ENCODE results near the gene JMJD8.

DNA sequence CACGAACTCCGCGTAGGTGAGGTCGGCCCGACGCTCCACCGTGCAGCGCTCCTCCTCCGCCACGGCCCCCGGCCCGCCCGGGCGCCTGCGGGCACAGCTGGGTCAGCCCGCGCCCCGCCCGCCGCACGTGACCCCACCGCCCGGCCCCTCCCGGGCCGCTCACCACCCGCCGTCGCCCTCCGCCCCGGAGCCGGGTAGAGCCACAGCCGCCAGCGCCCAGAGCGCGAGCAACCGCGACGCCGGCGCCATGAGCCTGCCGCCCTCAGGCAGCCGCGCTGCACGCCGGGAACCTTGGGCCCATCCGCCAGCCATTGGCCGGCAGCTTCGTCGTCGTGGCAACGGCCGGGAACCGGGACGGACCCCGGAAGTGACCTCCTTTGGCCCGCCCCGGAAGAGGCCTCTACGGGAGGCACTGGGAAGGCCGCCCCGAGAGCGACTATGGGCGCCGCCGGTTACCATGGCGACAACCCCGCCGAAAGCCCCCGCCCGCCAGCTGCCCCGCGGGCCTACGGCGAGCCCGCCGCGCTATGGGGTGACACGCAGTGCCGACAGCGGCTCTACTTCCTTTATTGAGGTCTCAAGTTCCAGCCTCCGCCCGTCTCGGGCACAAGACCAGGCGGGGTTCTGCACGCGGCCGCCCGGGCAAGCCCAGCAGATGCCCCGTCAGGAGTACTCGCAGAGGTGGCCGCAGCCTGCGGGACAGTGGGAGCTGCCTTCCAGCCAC, at the start of gene JMJD8:
- TF ChIP-seq, protein P1, sequence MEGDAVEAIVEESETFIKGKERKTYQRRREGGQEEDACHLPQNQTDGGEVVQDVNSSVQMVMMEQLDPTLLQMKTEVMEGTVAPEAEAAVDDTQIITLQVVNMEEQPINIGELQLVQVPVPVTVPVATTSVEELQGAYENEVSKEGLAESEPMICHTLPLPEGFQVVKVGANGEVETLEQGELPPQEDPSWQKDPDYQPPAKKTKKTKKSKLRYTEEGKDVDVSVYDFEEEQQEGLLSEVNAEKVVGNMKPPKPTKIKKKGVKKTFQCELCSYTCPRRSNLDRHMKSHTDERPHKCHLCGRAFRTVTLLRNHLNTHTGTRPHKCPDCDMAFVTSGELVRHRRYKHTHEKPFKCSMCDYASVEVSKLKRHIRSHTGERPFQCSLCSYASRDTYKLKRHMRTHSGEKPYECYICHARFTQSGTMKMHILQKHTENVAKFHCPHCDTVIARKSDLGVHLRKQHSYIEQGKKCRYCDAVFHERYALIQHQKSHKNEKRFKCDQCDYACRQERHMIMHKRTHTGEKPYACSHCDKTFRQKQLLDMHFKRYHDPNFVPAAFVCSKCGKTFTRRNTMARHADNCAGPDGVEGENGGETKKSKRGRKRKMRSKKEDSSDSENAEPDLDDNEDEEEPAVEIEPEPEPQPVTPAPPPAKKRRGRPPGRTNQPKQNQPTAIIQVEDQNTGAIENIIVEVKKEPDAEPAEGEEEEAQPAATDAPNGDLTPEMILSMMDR (conservative IDR thresholded peaks at IDR 0.05 in 1 of 2, IDR thresholded peaks at IDR 0.05 in 1 of 2; ENCODE audit: low read depth in 1 of 2, low read length in 2 of 2), result no peak
- TF ChIP-seq EZH2 (IDR thresholded peaks at IDR 0.05; ENCODE audit: low read length, missing control alignments), result no peak
